GM21447 (cell line): ENCODE data around the gene CWH43.
"Not testable (repeated sequence)": the region's sequence is repeated elsewhere in the genome, so short reads cannot be mapped to it uniquely, and the experiment has no call there.

ENCODE experiments used
- ATAC-seq: cut with Tn5 transposase; IDR thresholded peaks from one replicate; pipeline ENCODE4 v1.9.1; 2021; ENCODE audit not compliant: unreplicated experiment

Gene CWH43

GRCh38 chr4:48985976-48986653 is at the start of gene CWH43:
CWH43 (plus strand) TSS chr4:48986275; CDS start chr4:48986430, 155 bp downstream.
- no peak for ATAC-seq

GRCh38 chr4:48937033-48937432 is 49.0 kb upstream of the CWH43 start:
- ATAC-seq = no peak

- no peak for ATAC-seq
Observed at GRCh38 chr4:48938831-48939230, 47.2 kb upstream of the CWH43 start.

- no peak for ATAC-seq
Observed at GRCh38 chr4:48939785-48940184, 46.3 kb upstream of the CWH43 start.

- ATAC-seq = no peak
Observed at GRCh38 chr4:48943387-48943786, 42.7 kb upstream of the CWH43 start.

GRCh38 chr4:48944252-48944651 is 41.8 kb upstream of the CWH43 start:
- no peak for ATAC-seq

GRCh38 chr4:48944756-48945241 is 41.3 kb upstream of the CWH43 start:
- no peak for ATAC-seq

GRCh38 chr4:48945981-48946380 is 40.1 kb upstream of the CWH43 start:
- no peak for ATAC-seq

GRCh38 chr4:48947731-48948130 is 38.3 kb upstream of the CWH43 start:
- ATAC-seq = no peak

- ATAC-seq = no peak
Observed at GRCh38 chr4:48949086-48949485, 37.0 kb upstream of the CWH43 start.

GRCh38 chr4:48949518-48950219 is 36.4 kb upstream of the CWH43 start:
- no peak for ATAC-seq

- no peak for ATAC-seq
Observed at GRCh38 chr4:48954314-48954713, 31.8 kb upstream of the CWH43 start.

- ATAC-seq = not testable (repeated sequence)
Observed at GRCh38 chr4:48957366-48957765, 28.7 kb upstream of the CWH43 start.

- ATAC-seq = no peak
Observed at GRCh38 chr4:48958582-48958981, 27.5 kb upstream of the CWH43 start.

- ATAC-seq = no peak
Observed at GRCh38 chr4:48960988-48961635, 25.0 kb upstream of the CWH43 start.

- no peak for ATAC-seq
Observed at GRCh38 chr4:48962636-48963035, 23.4 kb upstream of the CWH43 start.

- peak; percentile 93 for ATAC-seq
Observed at GRCh38 chr4:48963042-48963679, 22.9 kb upstream of the CWH43 start.

GRCh38 chr4:48967101-48967500 is 19.0 kb upstream of the CWH43 start:
- no peak for ATAC-seq

GRCh38 chr4:48967631-48968030 is 18.4 kb upstream of the CWH43 start:
- no peak for ATAC-seq

- ATAC-seq = no peak
Observed at GRCh38 chr4:48968814-48969213, 17.3 kb upstream of the CWH43 start.

- ATAC-seq = no peak
Observed at GRCh38 chr4:48970471-48970921, 15.6 kb upstream of the CWH43 start.
